ENCODE data around the gene KIF2C. TPM values are rescaled to one million over a fixed set of nuclear protein-coding genes. Genes with fewer than 3 reads are reported as not detected.
A peak's percentile ranks its signal among the peaks of the same experiment; 100 is the strongest.

Gene KIF2C
- total RNA-seq, 1 donor from 2014 or later: 0.79 TPM

GRCh38 chr1:44775078-44775929, 35.7 kb downstream of the KIF2C start, which contains the start of gene RPS8:
Gene RPS8 (plus strand): TSS chr1:44775540. CDS start chr1:44775597, 57 bp downstream.
- Histone ChIP-seq H3K4me3 (ENCODE audit: low read depth, low read length) (peak within 1 kb of the TSS; percentile 88), H3K27me3 (ENCODE audit: control insufficient read depth, insufficient read depth, low read length) (no peaks in the 10 kb centered on the region), H3K36me3 (ENCODE audit: control insufficient read depth, insufficient read depth, low read length) (peaks cover 28% of the 10 kb centered on the region)
- no peak for FAIRE-seq
- peak; percentile 84 for DNase-seq (ENCODE audit: low read depth)
- TF ChIP-seq CTCF (IDR thresholded peaks at IDR 0.05; ENCODE audit: insufficient read depth, low read length, severe bottlenecking): no peak

- TF ChIP-seq CTCF (IDR thresholded peaks at IDR 0.05; ENCODE audit: insufficient read depth, low read length, severe bottlenecking): no peak
- FAIRE-seq: no peak
- H3K36me3 ChIP-seq (ENCODE audit: control insufficient read depth, insufficient read depth, low read length): peaks cover 28% of the 10 kb centered on the region
- DNase-seq (ENCODE audit: low read depth): no peak
- peak overlapping the region; percentile 88 for H3K4me3 ChIP-seq (ENCODE audit: low read depth, low read length)
- H3K27me3 ChIP-seq (ENCODE audit: control insufficient read depth, insufficient read depth, low read length): no peaks in the 10 kb centered on the region
Observed at GRCh38 chr1:44775930-44776729, 36.5 kb downstream of the KIF2C start.

GRCh38 chr1:44776730-44777068, 37.1 kb downstream of the KIF2C start:
- peak overlapping the region; percentile 88 for H3K4me3 ChIP-seq (ENCODE audit: low read depth, low read length)
- no peaks in the 10 kb centered on the region for H3K27me3 ChIP-seq (ENCODE audit: control insufficient read depth, insufficient read depth, low read length)
- TF ChIP-seq CTCF (IDR thresholded peaks at IDR 0.05; ENCODE audit: insufficient read depth, low read length, severe bottlenecking): no peak
- DNase-seq (ENCODE audit: low read depth) (no peak), FAIRE-seq (no peak)
- H3K36me3 ChIP-seq (ENCODE audit: control insufficient read depth, insufficient read depth, low read length): peaks cover 28% of the 10 kb centered on the region

GRCh38 chr1:44777547-44777946, 37.9 kb downstream of the KIF2C start:
- DNase-seq (ENCODE audit: low read depth) (no peak), FAIRE-seq (no peak)
- peaks cover 28% of the 10 kb centered on the region for H3K36me3 ChIP-seq (ENCODE audit: control insufficient read depth, insufficient read depth, low read length)
- no peaks in the 10 kb centered on the region for H3K27me3 ChIP-seq (ENCODE audit: control insufficient read depth, insufficient read depth, low read length)
- no peak overlapping the region for H3K4me3 ChIP-seq (ENCODE audit: low read depth, low read length)
- no peak for TF ChIP-seq CTCF (IDR thresholded peaks at IDR 0.05; ENCODE audit: insufficient read depth, low read length, severe bottlenecking)

- Histone ChIP-seq H3K4me3 (ENCODE audit: low read depth, low read length) (no peak overlapping the region), H3K36me3 (ENCODE audit: control insufficient read depth, insufficient read depth, low read length) (peaks cover 28% of the 10 kb centered on the region), H3K27me3 (ENCODE audit: control insufficient read depth, insufficient read depth, low read length) (no peaks in the 10 kb centered on the region)
- TF ChIP-seq CTCF (IDR thresholded peaks at IDR 0.05; ENCODE audit: insufficient read depth, low read length, severe bottlenecking): no peak
- DNase-seq (ENCODE audit: low read depth): no peak
- no peak for FAIRE-seq
Observed at GRCh38 chr1:44777969-44778635, 38.5 kb downstream of the KIF2C start.

Data from bronchial epithelial cell (primary cell).